Liver (tissue), 9 donors: Measurements from ENCODE around the gene FGFR4. TPM values are rescaled to one million over a fixed set of nuclear protein-coding genes. Genes with fewer than 3 reads are reported as not detected.

Experiments
- DNase-seq: peaks from one replicate; pipeline ENCODE4 v3.0.0-alpha.2; 2017; ENCODE audit warnings: low spot score
- H3K27ac ChIP-seq, 2 donors: one replicate each; pipeline ENCODE4 v1.7.0; 2013; ENCODE audit warnings: inconsistent platforms in 2 of 2, low read length in 2 of 2, control low read depth in 1 of 2, low read depth in 1 of 2, mild to moderate bottlenecking in 1 of 2
- H3K27me3 ChIP-seq, 4 donors: one replicate each; pipeline versions ENCODE4 v1.6.1 to v1.7.0; 2013; ENCODE audit warnings: low read length in 3 of 4, inconsistent platforms in 1 of 4, mild to moderate bottlenecking in 1 of 4, moderate library complexity in 1 of 4; ENCODE audit not compliant: control insufficient read depth in 4 of 4, insufficient read depth in 4 of 4
- H3K36me3 ChIP-seq, 4 donors: one replicate each; pipeline versions ENCODE4 v1.6.1 to v1.7.0; 2013; ENCODE audit warnings: low read length in 3 of 4, mild to moderate bottlenecking in 3 of 4, low read depth in 1 of 4, moderate library complexity in 1 of 4; ENCODE audit not compliant: control insufficient read depth in 4 of 4, insufficient read depth in 3 of 4
- H3K4me1 ChIP-seq, 4 donors: one replicate each; pipeline versions ENCODE4 v1.6.1 to v1.7.0; 2013; ENCODE audit warnings: low read length in 3 of 4, mild to moderate bottlenecking in 3 of 4, moderate library complexity in 1 of 4; ENCODE audit not compliant: control insufficient read depth in 4 of 4, insufficient read depth in 4 of 4
- H3K4me3 ChIP-seq, 3 donors: one replicate each; pipeline versions ENCODE4 v1.6.1 to v1.7.0; 2013; ENCODE audit warnings: low read length in 3 of 3, control low read depth in 1 of 3, low read depth in 1 of 3, mild to moderate bottlenecking in 1 of 3
- H3K9ac ChIP-seq, 2 donors: one replicate each; pipeline ENCODE4 v1.7.0; 2013; ENCODE audit warnings: low read length in 2 of 2, mild to moderate bottlenecking in 2 of 2, moderate library complexity in 2 of 2, control low read depth in 1 of 2, low read depth in 1 of 2
- H3K9me3 ChIP-seq, 4 donors: one replicate each; pipeline versions ENCODE4 v1.6.1 to v1.7.0; 2013; ENCODE audit warnings: low read length in 3 of 4; ENCODE audit not compliant: control insufficient read depth in 4 of 4
- ATF3 ChIP-seq: IDR thresholded peaks from 2 replicates; pipeline ENCODE4 v1.6.1; 2016; ENCODE audit warnings: antibody characterized with exemption
- CTCF ChIP-seq: fragments of 150-350 bp; IDR thresholded peaks from 2 replicates; pipeline ENCODE4 v1.5.1; 2017; ENCODE audit warnings: improper control_type of control experiment, low read depth, low read length; ENCODE audit not compliant: missing input control
- EGR1 ChIP-seq, 2 donors: IDR thresholded peaks; 2 replicates each; pipeline ENCODE4 v1.6.1; 2016 to 2018; ENCODE audit warnings: antibody characterized with exemption in 2 of 2, low read depth in 2 of 2
- FOXA1 ChIP-seq: IDR thresholded peaks from 2 replicates; pipeline ENCODE4 v1.6.1; 2016; ENCODE audit warnings: antibody characterized with exemption
- GABPA ChIP-seq, 2 donors: IDR thresholded peaks in 1 of 2; conservative IDR thresholded peaks in 1 of 2; 2 replicates each; pipeline ENCODE4 v1.6.1; 2016; ENCODE audit warnings: antibody characterized with exemption in 2 of 2, mild to moderate bottlenecking in 1 of 2, moderate library complexity in 1 of 2
- HNF4A ChIP-seq, 2 donors: conservative IDR thresholded peaks; 2 replicates each; pipeline ENCODE4 v1.6.1; 2016; ENCODE audit warnings: antibody characterized with exemption in 2 of 2, mild to moderate bottlenecking in 2 of 2
- HNF4G ChIP-seq: IDR thresholded peaks from 2 replicates; pipeline ENCODE4 v1.6.1; 2016; ENCODE audit warnings: antibody characterized with exemption
- JUND ChIP-seq, 2 donors: IDR thresholded peaks; 2 replicates each; pipeline ENCODE4 v1.6.1; 2016; ENCODE audit warnings: antibody characterized with exemption in 2 of 2
- NR2F2 ChIP-seq: IDR thresholded peaks from 2 replicates; pipeline ENCODE4 v1.6.1; 2016; ENCODE audit warnings: antibody characterized with exemption
- RAD21 ChIP-seq, 2 donors: IDR thresholded peaks; 2 replicates each; pipeline ENCODE4 v1.6.1; 2016; ENCODE audit warnings: antibody characterized with exemption in 2 of 2, mild to moderate bottlenecking in 2 of 2
- REST ChIP-seq: IDR thresholded peaks from 2 replicates; pipeline ENCODE4 v1.6.1; 2016; ENCODE audit warnings: antibody characterized with exemption, mild to moderate bottlenecking
- RXRA ChIP-seq, 2 donors: IDR thresholded peaks; 2 replicates each; pipeline ENCODE4 v1.6.1; 2017 to 2018; ENCODE audit warnings: antibody characterized with exemption in 2 of 2, mild to moderate bottlenecking in 1 of 2
- TAF1 ChIP-seq: conservative IDR thresholded peaks from 2 replicates; pipeline ENCODE4 v1.6.1; 2016; ENCODE audit warnings: antibody characterized with exemption, mild to moderate bottlenecking
- YY1 ChIP-seq: IDR thresholded peaks from 2 replicates; pipeline ENCODE4 v1.6.1; 2016; ENCODE audit warnings: antibody characterized with exemption, mild to moderate bottlenecking
- ZBTB33 ChIP-seq: IDR thresholded peaks from 2 replicates; pipeline ENCODE4 v1.6.1; 2016; ENCODE audit warnings: antibody characterized with exemption
- WGBS: extraction: QIAGEN DNeasy Blood & Tissue Kit; methylation state at CpG from one replicate; pipeline ENCODE4 v1.1.7; 2013; 5-methylcytosine and 5-hydroxymethylcytosine counted together
- polyA plus RNA-seq, 2 donors: library from polyadenylated mRNA; stranded (reverse) in 1 of 2; unstranded in 1 of 2; fragments of 200-250 nt in 1 of 2; fragments of >200 nt in 1 of 2; fragmentation: Nextera tagmentation in 1 of 2; extraction: Ambion mirVana in 1 of 2; gene quantifications; one replicate each; pipeline versions ENCODE4 v1.2.1 to v1.2.3, GENCODE V29; 2013 to 2015
- total RNA-seq, 2 donors: library from RNA; depleted of rRNA; stranded (reverse); fragments of >200 nt; gene quantifications; one replicate each; pipeline ENCODE4 v1.2.3, GENCODE V29; 2014
- donor health status: healthy.
- donor health status: healthy.
- donor health status: healthy.
- donor health status: healthy.
- donor health status: healthy.

The FGFR4 gene
- total and polyA plus RNA-seq, 4 donors, result 42.3 to 72.6 (median 56.3) TPM

- WGBS, result 1% methylated on average over 93 of the region's 93 CpGs
- H3K4me3 ChIP-seq, result peak within 1 kb of the TSS; percentile 75 to 97 (median 88)
- no peaks in the 10 kb centered on the region for H3K27me3 ChIP-seq
- peaks cover 14 to 29% (median 25%) of the 10 kb centered on the region in 4 donors for H3K4me1 ChIP-seq
- TF ChIP-seq JUND (IDR thresholded peaks at IDR 0.05) (no peak), YY1 (peak; percentile 91)
- peaks cover 0 to 11% (median 3%) of the 10 kb centered on the region in 4 donors for H3K36me3 ChIP-seq
- H3K9me3 ChIP-seq, result no peaks in the 10 kb centered on the region
- peak; percentile 89 for DNase-seq
- peak within 1 kb of the TSS; percentile 91 for H3K27ac ChIP-seq
- H3K9ac ChIP-seq, result peak within 1 kb of the TSS; percentile 76 to 81
Observed at GRCh38 chr5:177133096-177133852, 46.6 kb downstream of the FGFR4 start, which contains the start of gene NSD1. Gene NSD1 (plus strand): TSS chr5:177133773. CDS start chr5:177135104, 1,331 bp downstream.

GRCh38 chr5:177133853-177134696 lies 47.4 kb downstream of the FGFR4 start:
- Histone ChIP-seq H3K9ac (peak overlapping the region; percentile 76 to 81), H3K36me3 (peaks cover 0 to 11% (median 4%) of the 10 kb centered on the region in 4 donors), H3K4me3 (peak overlapping the region; percentile 75 to 97 (median 88)), H3K27ac (peak overlapping the region; percentile 85), H3K4me1 (peaks cover 14 to 29% (median 25%) of the 10 kb centered on the region in 4 donors), H3K27me3 (no peaks in the 10 kb centered on the region), H3K9me3 (no peaks in the 10 kb centered on the region)
- under 1% methylated on average over 83 of the region's 83 CpGs for WGBS
- DNase-seq, result peak; percentile 68
- peak; percentile 16 for TF ChIP-seq YY1
- TF ChIP-seq NR2F2, result no peak

- Histone ChIP-seq H3K27me3 (no peaks in the 10 kb centered on the region), H3K27ac (peak overlapping the region; percentile 85), H3K4me3 (peak overlapping the region; percentile 75 to 97 (median 88)), H3K9me3 (no peaks in the 10 kb centered on the region), H3K9ac (peak overlapping the region; percentile 76 to 81), H3K36me3 (peaks cover 0 to 11% (median 4%) of the 10 kb centered on the region in 4 donors), H3K4me1 (peaks cover 14 to 29% (median 25%) of the 10 kb centered on the region in 4 donors)
- TF ChIP-seq CTCF (no peak), ZBTB33 (no peak), REST (no peak), HNF4A (conservative IDR thresholded peaks at IDR 0.05) (no peak), JUND (IDR thresholded peaks at IDR 0.05) (no peak), EGR1 (IDR thresholded peaks at IDR 0.05; ENCODE audit: low read depth in 2 of 2) (no peak), RXRA (IDR thresholded peaks at IDR 0.05) (no peak), RAD21 (IDR thresholded peaks at IDR 0.05) (no peak), TAF1 (no peak), GABPA (IDR thresholded peaks at IDR 0.05 in 1 of 2, conservative IDR thresholded peaks at IDR 0.05 in 1 of 2) (no peak), NR2F2 (no peak), HNF4G (no peak), FOXA1 (no peak), ATF3 (no peak)
- WGBS, result 20% methylated on average over 13 of the region's 13 CpGs
- no peak for DNase-seq
Observed at GRCh38 chr5:177134697-177135225, 48.0 kb downstream of the FGFR4 start.
